Measurements from ENCODE around the gene REC8.

DNA sequence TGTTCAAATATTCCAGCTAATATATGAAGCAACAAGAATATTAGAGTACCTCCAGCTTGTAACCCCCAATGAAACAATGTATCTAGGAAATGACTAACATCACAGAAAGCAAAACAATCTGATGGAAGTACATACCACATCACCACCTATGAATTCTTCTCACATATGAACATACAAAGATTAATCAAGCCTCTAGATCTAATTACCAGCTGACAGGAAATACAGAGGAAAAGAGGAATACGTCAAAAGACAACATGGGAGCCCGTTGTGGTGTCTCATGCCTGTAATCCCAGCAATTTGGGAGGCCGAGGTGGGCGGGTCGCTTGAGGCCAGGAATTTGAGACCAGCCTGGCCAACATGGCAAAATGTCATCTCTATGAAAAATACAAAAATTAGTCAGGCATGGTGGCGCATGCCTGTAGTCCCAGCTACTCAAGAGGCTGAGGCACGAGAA lies 52.8 kb downstream of the REC8 start:
- TF ChIP-seq POLR2A (IDR thresholded peaks at IDR 0.05; ENCODE audit: low read length) (no peak), GATA1 (IDR thresholded peaks at IDR 0.05; ENCODE audit: low read depth, low read length) (no peak)

Measured in erythroblast (primary cell).